Trophoblast cell (in vitro differentiated cells and primary cell): Measurements from ENCODE around the gene TET1.

Experiments
- DNase-seq, 2 donors: peaks; one replicate each; pipeline ENCODE4 v3.0.0-alpha.2; 2016
- H2AFZ ChIP-seq: 2 replicates; pipeline ENCODE4 v1.6.1; 2013; ENCODE audit warnings: low read length, moderate library complexity, mild to moderate bottlenecking; ENCODE audit not compliant: insufficient read depth, poor library complexity
- H2AK5ac ChIP-seq: 2 replicates; pipeline ENCODE4 v1.6.1; 2013; ENCODE audit warnings: mild to moderate bottlenecking, low read length
- H2BK120ac ChIP-seq: 2 replicates; pipeline ENCODE4 v1.6.1; 2013; ENCODE audit warnings: low read length, mild to moderate bottlenecking, moderate library complexity; ENCODE audit not compliant: insufficient read depth, poor library complexity
- H2BK12ac ChIP-seq: 2 replicates; pipeline ENCODE4 v1.6.1; 2013; ENCODE audit warnings: mild to moderate bottlenecking, low read length, moderate library complexity
- H2BK5ac ChIP-seq: 2 replicates; pipeline ENCODE4 v1.6.1; 2013; ENCODE audit warnings: low read length, low read depth, moderate library complexity, mild to moderate bottlenecking; ENCODE audit not compliant: poor library complexity
- H3K14ac ChIP-seq: 2 replicates; pipeline ENCODE4 v1.6.1; 2013; ENCODE audit warnings: mild to moderate bottlenecking, low read length
- H3K18ac ChIP-seq: 2 replicates; pipeline ENCODE4 v1.6.1; 2013; ENCODE audit warnings: mild to moderate bottlenecking, low read length
- H3K23ac ChIP-seq: 2 replicates; pipeline ENCODE4 v1.6.1; 2013; ENCODE audit warnings: low read length
- H3K27ac ChIP-seq: 2 replicates; pipeline ENCODE4 v1.5.1; 2013; ENCODE audit warnings: low read depth, mild to moderate bottlenecking, inconsistent platforms, low read length, moderate library complexity
- H3K27me3 ChIP-seq: 2 replicates; pipeline ENCODE4 v1.6.1; 2013; ENCODE audit warnings: inconsistent platforms, mild to moderate bottlenecking, low read length, moderate library complexity; ENCODE audit not compliant: insufficient read depth
- H3K36me3 ChIP-seq, 2 experiments: 1 replicate in 1 of 2; 2 replicates in 1 of 2; pipeline ENCODE4 v1.6.1; 2013; ENCODE audit warnings: low read length in 2 of 2, mild to moderate bottlenecking in 2 of 2, moderate library complexity in 1 of 2; ENCODE audit not compliant: insufficient read depth in 2 of 2, control insufficient read depth in 1 of 2
- H3K4ac ChIP-seq: 2 replicates; pipeline ENCODE4 v1.6.1; 2013; ENCODE audit warnings: low read depth, mild to moderate bottlenecking, low read length, moderate library complexity
- H3K4me1 ChIP-seq, 2 experiments: 1 replicate in 1 of 2; 2 replicates in 1 of 2; pipeline ENCODE4 v1.6.1; 2013; ENCODE audit warnings: low read length in 2 of 2, mild to moderate bottlenecking in 2 of 2, moderate library complexity in 1 of 2; ENCODE audit not compliant: insufficient read depth in 2 of 2, control insufficient read depth in 1 of 2
- H3K4me2 ChIP-seq: 2 replicates; pipeline ENCODE4 v1.6.1; 2013; ENCODE audit warnings: inconsistent platforms, mild to moderate bottlenecking, low read length, moderate library complexity
- H3K4me3 ChIP-seq: 2 replicates; pipeline ENCODE4 v1.5.1; 2013; ENCODE audit warnings: mild to moderate bottlenecking, low read depth, low read length, inconsistent platforms
- H3K79me1 ChIP-seq: one replicate; pipeline ENCODE4 v1.6.1; 2013; ENCODE audit warnings: low read length
- H3K79me2 ChIP-seq: 2 replicates; pipeline ENCODE4 v1.6.1; 2013; ENCODE audit warnings: low read length, mild to moderate bottlenecking; ENCODE audit not compliant: control insufficient read depth, insufficient read depth, poor library complexity
- H3K9ac ChIP-seq: 2 replicates; pipeline ENCODE4 v1.6.1; 2013; ENCODE audit warnings: mild to moderate bottlenecking, low read length
- H3K9me3 ChIP-seq: 2 replicates; pipeline ENCODE4 v1.6.1; 2013; ENCODE audit warnings: low read depth, mild to moderate bottlenecking, control low read depth, inconsistent platforms, low read length; ENCODE audit not compliant: insufficient read depth
- H4K12ac ChIP-seq: 2 replicates; pipeline ENCODE4 v1.6.1; 2013; ENCODE audit warnings: low read depth, mild to moderate bottlenecking, low read length, moderate library complexity
- H4K8ac ChIP-seq: 2 replicates; pipeline ENCODE4 v1.6.1; 2013; ENCODE audit warnings: low read depth, mild to moderate bottlenecking, low read length, moderate library complexity
- H4K91ac ChIP-seq: one replicate; pipeline ENCODE4 v1.6.1; 2013; ENCODE audit warnings: low read depth, mild to moderate bottlenecking, low read length, moderate library complexity
- WGBS: extraction: QIAGEN DNeasy Blood & Tissue Kit; methylation state at CpG from one replicate; pipeline ENCODE4 v1.1.7; 2013; ENCODE audit warnings: missing lambda C conversion rate; ENCODE audit not compliant: insufficient read length, insufficient coverage; ENCODE audit errors: extremely low coverage; 5-methylcytosine and 5-hydroxymethylcytosine counted together

The TET1 gene

DNA sequence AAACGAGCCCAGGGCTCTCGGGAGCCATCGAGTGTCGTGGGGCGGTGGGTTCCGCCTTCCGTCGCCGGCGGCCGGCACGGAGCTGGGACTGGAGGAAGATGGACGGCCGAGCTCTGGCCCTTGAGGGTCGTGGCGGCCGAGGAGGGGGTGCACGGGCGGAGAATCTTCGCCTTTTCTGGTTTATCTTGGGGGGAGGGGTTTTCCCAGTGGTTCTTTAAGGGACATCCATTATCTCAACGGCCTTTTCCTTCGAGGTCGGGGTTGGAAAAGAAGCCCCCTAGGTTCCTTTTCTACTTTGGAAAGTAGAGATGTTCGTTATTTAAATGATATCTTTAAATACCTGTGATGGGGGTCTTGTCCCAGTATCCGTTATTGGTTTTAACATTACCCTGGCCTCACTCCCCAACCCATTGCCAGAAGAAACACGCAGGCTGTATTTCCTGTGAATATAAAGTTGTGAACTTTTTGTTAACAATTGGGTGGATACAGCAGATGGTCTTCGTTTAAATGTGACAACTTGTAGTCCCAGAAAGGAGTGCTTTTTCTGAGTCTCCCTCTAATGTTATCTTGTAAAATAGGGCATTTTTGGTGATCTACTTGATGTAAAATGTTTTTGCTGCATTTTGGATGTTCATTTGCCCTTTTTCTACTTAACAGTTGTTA, 161.7 kb downstream of the TET1 start:
- Histone ChIP-seq H3K9ac (peak overlapping the region; percentile 99), H2AK5ac (peak overlapping the region; percentile 94), H3K4me1 (peaks cover 0 to 4% of the 10 kb centered on the region in 2 experiments), H2BK5ac (peak overlapping the region; percentile 90), H3K23ac (no peak overlapping the region), H2BK120ac (peak overlapping the region; percentile 90), H3K4me2 (peak overlapping the region; percentile 79), H3K4ac (peak overlapping the region; percentile 99), H4K91ac (peak overlapping the region; percentile 88), H3K27ac (peak overlapping the region; percentile 94), H3K36me3 (peaks cover 20 to 29% of the 10 kb centered on the region in 2 experiments), H2BK12ac (no peak overlapping the region), H3K9me3 (no peaks in the 10 kb centered on the region), H3K79me1 (peaks cover 7% of the 10 kb centered on the region), H2AFZ (peak overlapping the region; percentile 82), H3K4me3 (peak overlapping the region; percentile 99), H3K27me3 (no peaks in the 10 kb centered on the region), H3K18ac (peak overlapping the region; percentile 85), H3K79me2 (peaks cover 12% of the 10 kb centered on the region), H4K8ac (peak overlapping the region; percentile 96), H3K14ac (peak overlapping the region; percentile 99), H4K12ac (peak overlapping the region; percentile 92)
- DNase-seq, result no peak
- WGBS, result no CpG with 5 or more reads among the region's 27 CpGs

- peaks cover 0 to 4% of the 10 kb centered on the region in 2 experiments for H3K4me1 ChIP-seq
- no peak overlapping the region for H3K14ac ChIP-seq
- H4K91ac ChIP-seq, result no peak overlapping the region
- no peak overlapping the region for H2BK12ac ChIP-seq
- no peak overlapping the region for H3K23ac ChIP-seq
- no peaks in the 10 kb centered on the region for H3K27me3 ChIP-seq
- DNase-seq, result no peak
- H3K79me2 ChIP-seq, result peaks cover 12% of the 10 kb centered on the region
- WGBS, result no CpG with 5 or more reads among the region's 14 CpGs
- H2AFZ ChIP-seq, result no peak overlapping the region
- H3K9ac ChIP-seq, result no peak overlapping the region
- no peak overlapping the region for H3K18ac ChIP-seq
- H3K9me3 ChIP-seq, result no peaks in the 10 kb centered on the region
- no peak overlapping the region for H3K4me3 ChIP-seq
- H3K36me3 ChIP-seq, result peaks cover 39 to 44% of the 10 kb centered on the region in 2 experiments
- no peak overlapping the region for H3K27ac ChIP-seq
- H3K4me2 ChIP-seq, result no peak overlapping the region
- H4K12ac ChIP-seq, result no peak overlapping the region
- H2AK5ac ChIP-seq, result no peak overlapping the region
- H4K8ac ChIP-seq, result no peak overlapping the region
- no peak overlapping the region for H2BK5ac ChIP-seq
- H3K79me1 ChIP-seq, result peaks cover 7% of the 10 kb centered on the region
- peak overlapping the region; percentile 85 for H3K4ac ChIP-seq
- no peak overlapping the region for H2BK120ac ChIP-seq
Observed at GRCh38 chr10:68725016-68725415, 164.9 kb downstream of the TET1 start.

- no peak overlapping the region for H3K27ac ChIP-seq
- peaks cover 2% of the 10 kb centered on the region for H3K9me3 ChIP-seq
- no peak overlapping the region for H3K4me3 ChIP-seq
- no peak overlapping the region for H2BK12ac ChIP-seq
- H4K8ac ChIP-seq, result no peak overlapping the region
- H4K91ac ChIP-seq, result no peak overlapping the region
- H4K12ac ChIP-seq, result no peak overlapping the region
- H3K4ac ChIP-seq, result peak overlapping the region; percentile 69
- H3K23ac ChIP-seq, result no peak overlapping the region
- no peak overlapping the region for H3K4me2 ChIP-seq
- H2BK120ac ChIP-seq, result no peak overlapping the region
- WGBS, result no CpG with 5 or more reads among the region's 9 CpGs
- no peak overlapping the region for H2AFZ ChIP-seq
- peaks cover 52 to 54% of the 10 kb centered on the region in 2 experiments for H3K36me3 ChIP-seq
- no peaks in the 10 kb centered on the region for H3K79me1 ChIP-seq
- no peak overlapping the region for H3K9ac ChIP-seq
- no peaks in the 10 kb centered on the region for H3K27me3 ChIP-seq
- H3K18ac ChIP-seq, result no peak overlapping the region
- peaks cover 0 to 4% of the 10 kb centered on the region in 2 experiments for H3K4me1 ChIP-seq
- no peak overlapping the region for H2BK5ac ChIP-seq
- H2AK5ac ChIP-seq, result no peak overlapping the region
- peaks cover 5% of the 10 kb centered on the region for H3K79me2 ChIP-seq
- H3K14ac ChIP-seq, result no peak overlapping the region
- no peak for DNase-seq
Observed at GRCh38 chr10:68727146-68727545, 167.0 kb downstream of the TET1 start.

- Histone ChIP-seq H2AFZ (no peak overlapping the region), H3K4me3 (no peak overlapping the region), H3K27me3 (no peaks in the 10 kb centered on the region), H3K79me2 (peaks cover 3% of the 10 kb centered on the region), H3K18ac (no peak overlapping the region), H2AK5ac (no peak overlapping the region), H3K4me1 (no peaks in the 10 kb centered on the region), H3K4me2 (no peak overlapping the region), H3K27ac (no peak overlapping the region), H2BK120ac (no peak overlapping the region), H4K12ac (peak overlapping the region; percentile 18), H3K23ac (no peak overlapping the region), H3K79me1 (no peaks in the 10 kb centered on the region), H4K91ac (no peak overlapping the region), H3K36me3 (peaks cover 45 to 56% of the 10 kb centered on the region in 2 experiments), H3K9ac (no peak overlapping the region), H4K8ac (no peak overlapping the region), H2BK5ac (no peak overlapping the region), H3K14ac (no peak overlapping the region), H3K4ac (no peak overlapping the region), H2BK12ac (no peak overlapping the region), H3K9me3 (peaks cover 2% of the 10 kb centered on the region)
- DNase-seq, result no peak
- no CpG with 5 or more reads among the region's 8 CpGs for WGBS
Observed at GRCh38 chr10:68732651-68733050, 172.5 kb downstream of the TET1 start.
